GDM1 (cell line): ENCODE data around the gene TLR7.

Experiments used
- DNase-seq: peaks from one replicate; lab custom pipeline; 2025; lab: John Stamatoyannopoulos, UW

The TLR7 gene

GRCh38 chrX:12866451-12867377 lies at the start of gene TLR7:
Gene TLR7 (plus strand): TSS chrX:12867072. CDS start chrX:12867579, 507 bp downstream.
- DNase-seq = no peak

- DNase-seq = no peak
Observed at GRCh38 chrX:12817528-12817927, 49.3 kb upstream of the TLR7 start.

DNA sequence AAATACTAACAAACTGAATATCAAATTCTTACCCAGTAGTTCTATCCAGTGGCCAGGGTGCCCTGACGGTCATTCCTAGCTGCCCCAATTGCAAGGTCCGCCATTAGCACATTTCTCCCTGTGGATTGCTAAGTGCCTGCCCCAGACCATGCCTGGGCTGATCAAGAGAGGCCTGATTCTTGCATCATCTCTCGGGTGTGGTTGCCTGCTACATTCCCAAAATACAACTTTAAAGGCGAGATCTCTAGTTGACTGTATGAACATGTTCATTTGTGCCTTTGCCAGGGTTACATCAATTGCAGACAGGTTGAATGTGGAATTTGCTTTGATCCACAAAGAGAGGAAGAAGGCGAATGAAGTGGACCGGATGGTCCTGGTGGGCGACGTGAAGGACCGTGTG lies 47.6 kb upstream of the TLR7 start:
- no peak for DNase-seq

DNA sequence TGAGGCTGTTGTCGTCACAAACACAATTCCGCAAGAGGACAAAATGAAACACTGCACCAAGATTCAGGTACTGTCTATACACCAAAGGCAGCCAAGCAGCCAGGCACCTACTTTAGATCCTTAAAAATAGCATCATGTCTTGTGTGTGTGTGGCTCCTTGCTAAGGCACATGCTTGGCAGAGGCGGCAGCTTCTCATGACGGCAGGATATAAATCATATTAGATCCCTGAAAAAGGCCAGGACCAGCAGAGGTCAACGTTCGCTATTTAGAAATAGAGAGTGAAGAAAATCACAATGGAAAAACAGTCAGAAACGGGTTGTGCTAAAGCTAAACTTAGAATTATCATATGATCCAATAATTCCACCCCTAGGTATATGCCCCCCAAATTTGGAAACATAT lies 46.1 kb upstream of the TLR7 start:
- no peak for DNase-seq

DNA sequence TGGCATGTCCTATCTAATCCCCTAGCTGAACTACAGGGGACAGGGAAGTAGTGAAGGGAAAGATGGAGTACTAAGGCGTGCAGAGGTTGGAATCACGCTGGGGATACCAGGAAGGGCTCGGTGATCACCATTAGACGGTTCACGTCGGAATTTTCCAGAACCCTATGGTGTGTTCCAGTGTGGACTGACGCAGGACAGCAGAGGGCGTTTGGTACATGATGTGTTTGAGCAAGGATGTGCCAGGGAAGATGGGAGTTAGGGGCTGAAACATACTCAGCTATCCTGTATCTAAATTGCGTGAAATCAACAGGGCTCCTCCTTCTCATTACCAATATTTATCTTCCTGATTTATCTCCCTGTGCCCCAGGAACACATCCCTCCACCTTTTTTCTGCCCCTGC lies 41.9 kb upstream of the TLR7 start:
- DNase-seq = no peak

DNA sequence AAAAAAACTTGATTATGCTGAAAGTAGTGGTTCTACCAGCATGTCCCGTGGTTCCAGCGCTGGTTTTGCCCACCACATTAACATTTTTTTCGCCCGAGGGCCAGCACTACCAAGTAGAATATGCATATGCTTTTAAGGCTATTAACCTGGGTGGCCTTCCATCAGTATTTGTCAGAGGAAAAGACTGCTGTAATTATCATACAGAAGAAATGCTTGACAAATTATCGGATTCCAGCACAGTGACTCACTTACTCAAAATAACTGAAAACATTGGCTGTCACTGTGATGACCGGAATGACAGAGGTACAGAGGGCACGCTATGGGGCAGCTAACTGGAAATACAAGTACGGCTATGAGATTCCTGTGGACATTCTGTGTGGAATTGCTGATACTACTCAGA lies 41.1 kb upstream of the TLR7 start:
- no peak for DNase-seq

DNA sequence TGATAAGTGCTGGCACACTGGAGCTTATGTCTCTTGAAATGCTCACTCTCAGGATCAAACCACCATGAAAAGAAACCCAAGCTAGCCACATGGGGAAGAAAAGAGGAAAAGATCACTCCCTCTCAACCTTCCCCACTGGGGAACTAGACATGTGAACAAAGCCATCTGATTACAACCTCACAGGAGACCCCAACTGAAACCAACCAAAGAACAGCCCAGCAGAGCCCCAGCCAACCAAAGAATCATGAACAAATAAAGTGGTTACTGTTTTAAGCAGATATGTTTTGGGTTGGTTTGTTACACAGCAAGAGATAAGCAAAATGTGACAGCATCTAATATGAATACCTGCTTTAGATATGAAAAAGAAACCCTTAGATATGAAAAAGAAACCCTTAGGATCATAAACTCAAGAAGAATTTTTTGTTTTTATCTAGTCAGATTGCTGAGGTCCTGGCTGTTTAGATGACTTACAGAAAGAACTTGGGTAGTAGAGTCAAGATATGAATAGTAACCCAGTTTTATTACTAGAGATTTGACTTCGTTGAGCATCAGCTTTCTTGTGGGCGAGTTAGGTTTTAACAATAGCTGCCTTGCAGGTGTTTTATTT lies 23.7 kb upstream of the TLR7 start:
- no peak for DNase-seq

GRCh38 chrX:12843668-12844279 lies 23.1 kb upstream of the TLR7 start:
- no peak for DNase-seq

DNA sequence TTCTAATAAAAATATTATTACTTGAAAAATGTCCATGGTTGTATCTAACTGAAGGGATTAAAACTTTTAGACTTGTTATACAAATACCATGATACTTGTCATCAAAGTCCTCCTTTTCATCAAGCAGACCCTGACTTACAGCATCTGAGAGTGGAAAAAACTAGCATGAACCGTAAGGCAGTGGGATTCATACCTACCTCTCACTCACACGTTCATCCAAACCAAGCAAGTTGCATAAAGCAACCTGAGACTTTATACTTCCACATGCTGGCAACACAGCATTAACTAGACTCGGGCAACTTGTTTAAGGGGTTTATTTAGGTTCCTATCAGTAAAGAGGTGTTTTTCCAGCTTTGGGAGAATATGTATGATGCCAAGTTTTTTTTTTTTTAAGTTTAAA lies 22.6 kb upstream of the TLR7 start:
- DNase-seq = no peak

DNA sequence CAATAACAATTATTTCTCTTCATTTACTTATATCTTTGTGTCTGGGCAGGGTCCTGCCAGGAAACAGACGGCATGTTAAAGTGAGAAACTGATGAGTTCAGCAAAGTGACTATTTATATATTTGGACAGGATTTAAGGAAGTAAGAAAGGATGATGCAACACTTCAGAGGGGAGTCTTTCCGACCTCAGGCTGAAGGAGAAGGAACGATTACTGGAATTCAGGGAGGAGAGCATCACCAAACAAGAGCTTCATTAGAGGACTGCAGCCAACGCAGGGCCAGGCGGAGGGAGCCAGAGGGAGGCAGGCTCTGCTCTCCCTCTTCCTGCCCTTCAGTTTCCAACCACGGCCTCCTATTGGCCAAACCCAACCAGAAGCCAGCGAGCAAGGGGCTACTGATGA lies 1.5 kb upstream of the TLR7 start:
- DNase-seq = no peak

DNA sequence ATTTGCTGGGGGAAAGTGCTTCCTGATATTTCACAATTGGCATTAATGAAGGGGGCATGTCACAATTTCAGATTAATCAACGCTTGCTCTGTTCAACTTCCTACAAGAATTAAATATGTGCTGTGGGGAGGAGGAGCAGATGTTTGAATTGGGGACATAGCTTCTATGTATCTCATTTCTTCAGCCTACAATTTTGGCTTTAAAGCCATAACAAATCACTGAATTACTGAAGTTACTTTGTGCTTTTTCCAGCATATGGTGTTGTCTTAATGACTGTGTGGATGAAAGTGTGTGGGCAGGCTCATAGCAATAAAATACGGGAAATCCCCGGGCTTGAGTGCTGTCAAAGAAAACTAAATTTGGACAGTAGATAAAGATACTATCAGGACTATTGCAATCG lies 813 bp downstream of the TLR7 start:
- DNase-seq = no peak

GRCh38 chrX:12868747-12869146 lies 1.9 kb downstream of the TLR7 start:
- DNase-seq = no peak

- no peak for DNase-seq
Observed at GRCh38 chrX:12871257-12871656, 4.4 kb downstream of the TLR7 start.

- no peak for DNase-seq
Observed at GRCh38 chrX:12872741-12873140, 5.9 kb downstream of the TLR7 start.

DNA sequence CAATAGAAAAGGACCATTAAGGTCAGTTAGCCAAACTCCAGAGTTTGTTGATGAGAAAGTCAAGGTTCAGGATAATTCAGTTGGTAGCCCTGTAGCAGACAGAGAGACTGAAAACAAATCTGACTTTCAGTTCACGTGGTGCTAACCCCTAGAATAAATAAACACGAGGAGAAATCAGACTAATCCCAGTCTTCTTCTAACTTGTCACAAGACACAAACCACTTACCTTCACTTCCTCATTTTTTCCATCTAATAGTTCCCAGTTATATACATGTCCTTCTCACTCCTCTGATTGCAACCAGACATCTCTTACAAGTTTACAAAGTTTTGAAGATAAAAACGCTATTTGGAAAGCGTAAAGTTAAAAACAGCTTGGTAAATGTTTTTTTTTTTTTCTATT lies 7.7 kb downstream of the TLR7 start:
- no peak for DNase-seq

GRCh38 chrX:12877386-12877785 lies 10.5 kb downstream of the TLR7 start:
- DNase-seq = no peak

- no peak for DNase-seq
Observed at GRCh38 chrX:12878536-12878935, 11.7 kb downstream of the TLR7 start.

DNA sequence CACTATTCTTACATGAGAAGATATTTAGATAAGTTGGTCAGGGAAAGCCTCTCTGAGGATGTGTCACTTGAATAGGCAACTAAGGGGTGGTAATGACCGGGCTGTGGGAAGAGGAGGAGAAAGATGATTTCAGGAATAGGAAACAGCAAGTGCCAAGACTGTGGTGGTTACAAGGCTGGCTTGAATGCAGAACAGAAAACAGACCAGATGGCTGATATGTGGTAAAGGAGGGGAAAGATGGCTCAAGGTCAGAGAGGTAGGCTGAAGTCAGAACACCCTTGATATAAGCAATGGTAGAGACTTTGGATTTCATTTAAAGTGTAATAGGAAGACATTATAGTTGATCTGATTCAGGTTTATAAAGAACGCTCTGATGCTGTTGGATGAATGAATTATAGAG lies 15.0 kb downstream of the TLR7 start:
- DNase-seq = no peak

- no peak for DNase-seq
Observed at GRCh38 chrX:12885508-12885907, 18.6 kb downstream of the TLR7 start.

DNA sequence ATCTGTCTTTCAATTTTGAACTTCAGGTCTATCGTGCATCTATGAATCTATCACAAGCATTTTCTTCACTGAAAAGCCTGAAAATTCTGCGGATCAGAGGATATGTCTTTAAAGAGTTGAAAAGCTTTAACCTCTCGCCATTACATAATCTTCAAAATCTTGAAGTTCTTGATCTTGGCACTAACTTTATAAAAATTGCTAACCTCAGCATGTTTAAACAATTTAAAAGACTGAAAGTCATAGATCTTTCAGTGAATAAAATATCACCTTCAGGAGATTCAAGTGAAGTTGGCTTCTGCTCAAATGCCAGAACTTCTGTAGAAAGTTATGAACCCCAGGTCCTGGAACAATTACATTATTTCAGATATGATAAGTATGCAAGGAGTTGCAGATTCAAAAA lies 19.7 kb downstream of the TLR7 start:
- no peak for DNase-seq

GRCh38 chrX:12887141-12887540 lies 20.3 kb downstream of the TLR7 start:
- DNase-seq = no peak

DNA sequence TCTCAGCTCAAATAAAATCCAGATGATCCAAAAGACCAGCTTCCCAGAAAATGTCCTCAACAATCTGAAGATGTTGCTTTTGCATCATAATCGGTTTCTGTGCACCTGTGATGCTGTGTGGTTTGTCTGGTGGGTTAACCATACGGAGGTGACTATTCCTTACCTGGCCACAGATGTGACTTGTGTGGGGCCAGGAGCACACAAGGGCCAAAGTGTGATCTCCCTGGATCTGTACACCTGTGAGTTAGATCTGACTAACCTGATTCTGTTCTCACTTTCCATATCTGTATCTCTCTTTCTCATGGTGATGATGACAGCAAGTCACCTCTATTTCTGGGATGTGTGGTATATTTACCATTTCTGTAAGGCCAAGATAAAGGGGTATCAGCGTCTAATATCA lies 20.9 kb downstream of the TLR7 start:
- no peak for DNase-seq

DNA sequence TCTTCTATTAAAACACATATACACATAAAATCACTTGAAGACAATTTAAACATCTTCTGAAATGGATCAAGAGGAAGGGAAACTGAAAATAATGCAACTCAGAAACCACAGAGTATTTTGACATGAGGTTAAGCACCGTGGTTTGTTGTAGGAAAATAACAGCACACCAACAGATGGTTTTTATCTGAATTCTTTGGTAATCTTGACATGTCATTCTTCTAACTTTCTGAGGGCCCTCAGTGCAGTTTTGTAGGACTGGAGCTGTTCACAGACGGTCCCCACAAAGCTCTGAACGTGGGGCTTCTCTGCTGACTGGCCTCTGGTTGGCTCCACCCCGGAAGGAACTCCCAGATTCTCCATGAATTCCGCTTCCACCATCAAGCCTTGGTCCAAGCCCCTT lies 23.6 kb downstream of the TLR7 start:
- no peak for DNase-seq
